Keratinocyte (primary cell): ENCODE measurements around the gene TIMM22. TPM values are rescaled to one million over a fixed set of nuclear protein-coding genes. Genes with fewer than 3 reads are reported as not detected.

Source experiments
- DNase-seq: peaks from one replicate; pipeline ENCODE4 v3.0.0-alpha.2; 2011; ENCODE audit warnings: low read depth, missing footprints, low spot score
- FAIRE-seq: peaks from 2 replicates; lab custom pipeline; 2011; peaks lifted over from hg19 to GRCh38; lab: Jason Lieb, UNC
- H2AFZ ChIP-seq: 2 replicates; pipeline ENCODE4 v1.6.0; 2012; ENCODE audit warnings: low read length, control low read depth, inconsistent platforms; ENCODE audit not compliant: control insufficient read depth
- H3K27ac ChIP-seq: 2 replicates; pipeline ENCODE4 v1.5.1; 2011; ENCODE audit warnings: low read length; ENCODE audit not compliant: control insufficient read depth, insufficient read depth
- H3K27me3 ChIP-seq: 3 replicates; pipeline ENCODE4 v1.6.0; 2011; ENCODE audit warnings: low read length; ENCODE audit not compliant: control insufficient read depth, insufficient read depth; ENCODE audit errors: extremely low read depth
- H3K36me3 ChIP-seq, 2 experiments: 2 replicates in 1 of 2; 3 replicates in 1 of 2; pipeline ENCODE4 v1.5.1; 2011; ENCODE audit warnings: low read length in 2 of 2, mild to moderate bottlenecking in 1 of 2; ENCODE audit not compliant: control insufficient read depth in 2 of 2, insufficient read depth in 2 of 2; ENCODE audit errors: extremely low read depth in 1 of 2
- H3K4me1 ChIP-seq: 3 replicates; pipeline ENCODE4 v1.5.1; 2011; ENCODE audit warnings: low read length; ENCODE audit not compliant: control insufficient read depth, insufficient read depth; ENCODE audit errors: extremely low read depth
- H3K4me2 ChIP-seq: 3 replicates; pipeline ENCODE4 v1.6.0; 2011; ENCODE audit warnings: low read depth, low read length; ENCODE audit not compliant: control insufficient read depth, insufficient read depth; ENCODE audit errors: extremely low read depth
- H3K4me3 ChIP-seq, 3 experiments: fragments of 200-600 bp in 1 of 3; sonication (generic) in 1 of 3; 2 replicates in 2 of 3; 3 replicates in 1 of 3; pipeline ENCODE4 v1.5.1; 2011 to 2016; ENCODE audit warnings: low read length in 3 of 3, mild to moderate bottlenecking in 3 of 3, control low read depth in 2 of 3, inconsistent platforms in 1 of 3, low read depth in 1 of 3, mixed read lengths in 1 of 3, mixed run types in 1 of 3, moderate library complexity in 1 of 3; ENCODE audit not compliant: control insufficient read depth in 2 of 3, insufficient read depth in 2 of 3; ENCODE audit errors: extremely low read depth in 1 of 3
- H3K79me2 ChIP-seq: 2 replicates; pipeline ENCODE4 v1.6.0; 2012; ENCODE audit warnings: low read length; ENCODE audit not compliant: control insufficient read depth, insufficient read depth
- H3K9ac ChIP-seq: 3 replicates; pipeline ENCODE4 v1.6.0; 2011; ENCODE audit warnings: low read length; ENCODE audit not compliant: control insufficient read depth, insufficient read depth; ENCODE audit errors: extremely low read depth
- H3K9me1 ChIP-seq: 3 replicates; pipeline ENCODE4 v1.6.0; 2011; ENCODE audit warnings: low read length; ENCODE audit not compliant: control insufficient read depth, insufficient read depth; ENCODE audit errors: extremely low read depth
- H3K9me3 ChIP-seq: 2 replicates; pipeline ENCODE4 v1.5.1; 2012; ENCODE audit warnings: low read depth, low read length; ENCODE audit not compliant: control insufficient read depth
- H4K20me1 ChIP-seq: 3 replicates; pipeline ENCODE4 v1.6.0; 2011; ENCODE audit warnings: low read length; ENCODE audit not compliant: control insufficient read depth, insufficient read depth; ENCODE audit errors: extremely low read depth
- CTCF ChIP-seq, 3 experiments: IDR thresholded peaks in 1 of 3; conservative IDR thresholded peaks in 1 of 3; optimal IDR thresholded peaks in 1 of 3; 2 replicates in 2 of 3; 3 replicates in 1 of 3; pipeline versions ENCODE3 to v1.5.1; 2011; ENCODE audit warnings: low read length in 3 of 3, mild to moderate bottlenecking in 3 of 3, moderate library complexity in 2 of 3, control low read depth in 1 of 3, inconsistent platforms in 1 of 3; ENCODE audit not compliant: insufficient read depth in 2 of 3; ENCODE audit errors: extremely low read depth in 1 of 3
- EZH2 ChIP-seq: IDR thresholded peaks from one replicate; pipeline ENCODE4 v1.6.1; 2012; ENCODE audit warnings: inconsistent platforms, mild to moderate bottlenecking, low read length, moderate library complexity
- dilution Hi-C: fragments of 300-500 bp; cut with MboI; formaldehyde crosslinking; loops from one replicate; pipeline ENCODE4 v1.7.0; 2020; ENCODE audit warnings: low sequenced_read_pairs; ENCODE audit not compliant: extremely low pct_ligation_motif_present
- polyA plus RNA-seq, 5 experiments: library from polyadenylated mRNA; depleted of rRNA in 3 of 5; stranded (reverse) in 3 of 5; stranded (forward) in 1 of 5; unstranded in 1 of 5; fragments of >200 nt; gene quantifications; 1 replicate in 1 of 5; 2 replicates in 3 of 5; 3 replicates in 1 of 5; pipeline versions ENCODE4 v1.2.1 to v1.2.3, GENCODE V29; 2011 to 2012; ENCODE audit warnings: missing spikeins in 2 of 5, low read depth in 1 of 5, low replicate concordance in 1 of 5

TIMM22 gene
- polyA plus RNA-seq, 1 donor (not counting 4 experiments of a cell fraction or from before 2014, with no cell fraction given) = 14.4 TPM

GRCh38 chr17:1002412-1002753, 5.5 kb downstream of the TIMM22 start:
- H3K9me1 ChIP-seq = no peaks in the 10 kb centered on the region
- peaks cover 7% of the 10 kb centered on the region for H4K20me1 ChIP-seq
- FAIRE-seq (no peak), DNase-seq (no peak)
- no peaks in the 10 kb centered on the region for H3K9me3 ChIP-seq
- peaks cover 21% of the 10 kb centered on the region for H3K79me2 ChIP-seq
- H3K9ac ChIP-seq = no peak overlapping the region
- H3K4me2 ChIP-seq = no peak overlapping the region
- dilution Hi-C loops = no loop called here
- TF ChIP-seq CTCF (optimal IDR thresholded peaks at IDR 0.05 in 1 of 3, IDR thresholded peaks at IDR 0.05 in 1 of 3, conservative IDR thresholded peaks at IDR 0.05 in 1 of 3; ENCODE audit: extremely low read depth in 1 of 3, insufficient read depth in 2 of 3, low read length in 3 of 3) (no peak), EZH2 (no peak)
- peaks cover 19 to 38% of the 10 kb centered on the region in 2 experiments for H3K36me3 ChIP-seq
- peaks cover 41% of the 10 kb centered on the region for H3K4me1 ChIP-seq
- no peak overlapping the region for H3K4me3 ChIP-seq
- no peak overlapping the region for H3K27ac ChIP-seq
- H2AFZ ChIP-seq = no peak overlapping the region
- no peaks in the 10 kb centered on the region for H3K27me3 ChIP-seq

GRCh38 chr17:1002771-1003555, 6.0 kb downstream of the TIMM22 start:
- DNase-seq (no peak), FAIRE-seq (no peak)
- Histone ChIP-seq H3K4me3 (no peak overlapping the region), H3K9me1 (no peaks in the 10 kb centered on the region), H3K9me3 (no peaks in the 10 kb centered on the region), H4K20me1 (peaks cover 7% of the 10 kb centered on the region), H3K4me2 (no peak overlapping the region), H3K36me3 (peaks cover 21 to 38% of the 10 kb centered on the region in 2 experiments), H3K27me3 (no peaks in the 10 kb centered on the region), H3K9ac (no peak overlapping the region), H3K4me1 (peaks cover 38% of the 10 kb centered on the region), H3K27ac (no peak overlapping the region), H2AFZ (no peak overlapping the region), H3K79me2 (peaks cover 16% of the 10 kb centered on the region)
- dilution Hi-C loops = no loop called here
- no peak for TF ChIP-seq EZH2
- no peak for TF ChIP-seq CTCF (optimal IDR thresholded peaks at IDR 0.05 in 1 of 3, IDR thresholded peaks at IDR 0.05 in 1 of 3, conservative IDR thresholded peaks at IDR 0.05 in 1 of 3; ENCODE audit: extremely low read depth in 1 of 3, insufficient read depth in 2 of 3, low read length in 3 of 3)
